OCI-LY7 (cell line): ENCODE data around the gene CASQ1. TPM values are rescaled to one million over a fixed set of nuclear protein-coding genes. Genes with fewer than 3 reads are reported as not detected.

Experiments used
- BruUV-seq: library from RNA; stranded (reverse); fragments of 400-500 nt; replicated peaks from 2 replicates; lab custom pipeline; 2021; lab: Mats Ljungman, UMichigan
- CTCF ChIA-PET: fragments of 300-600 bp; sonication (Branson Sonifier 250); formaldehyde crosslinking; loops from one replicate; lab custom pipeline; 2022; ENCODE audit warnings: antibody characterized with exemption; ENCODE audit not compliant: unreplicated experiment; lab: Charles Lee
- POLR2A ChIA-PET: fragments of 300-600 bp; sonication (Branson Sonifier 250); formaldehyde crosslinking; loops from one replicate; lab custom pipeline; 2022; ENCODE audit warnings: antibody characterized with exemption; lab: Charles Lee
- DNase-seq: peaks from one replicate; pipeline ENCODE4 v3.0.0-alpha.2; 2015; ENCODE audit warnings: low spot score
- H2AFZ ChIP-seq: fragments of 200-600 bp; sonication (generic), shearing (Covaris generic); 2 replicates; pipeline ENCODE4 v1.6.1; 2014; ENCODE audit warnings: mild to moderate bottlenecking, antibody characterized with exemption, low read length, moderate library complexity
- H3K27ac ChIP-seq: fragments of 200-600 bp; sonication (generic); 2 replicates; pipeline ENCODE4 v1.5.1; 2014; ENCODE audit warnings: mixed run types, low read depth, mild to moderate bottlenecking, moderate library complexity, low read length, inconsistent platforms; ENCODE audit not compliant: poor library complexity, severe bottlenecking
- H3K36me3 ChIP-seq: fragments of 200-600 bp; sonication (generic); 2 replicates; pipeline ENCODE4 v1.6.1; 2014; ENCODE audit warnings: mild to moderate bottlenecking, antibody characterized with exemption, low read length, moderate library complexity, mixed read lengths; ENCODE audit not compliant: insufficient read depth
- H3K4me1 ChIP-seq: fragments of 200-600 bp; sonication (generic); 2 replicates; pipeline ENCODE4 v1.5.1; 2014; ENCODE audit warnings: mild to moderate bottlenecking, low read length; ENCODE audit not compliant: insufficient read depth, poor library complexity, severe bottlenecking
- H3K4me2 ChIP-seq: fragments of 200-600 bp; sonication (generic); 2 replicates; pipeline ENCODE4 v1.6.1; 2014; ENCODE audit warnings: mild to moderate bottlenecking, low read length
- H3K4me3 ChIP-seq: fragments of 200-600 bp; sonication (generic); 2 replicates; pipeline ENCODE4 v1.5.1; 2014; ENCODE audit warnings: mild to moderate bottlenecking, low read depth, low read length; ENCODE audit not compliant: poor library complexity, severe bottlenecking
- H3K79me2 ChIP-seq: fragments of 200-600 bp; sonication (generic); 2 replicates; pipeline ENCODE4 v1.6.1; 2016; ENCODE audit warnings: low read depth, mild to moderate bottlenecking, low read length, moderate library complexity, mixed read lengths; ENCODE audit not compliant: insufficient read depth
- H3K9me2 ChIP-seq: fragments of 200-600 bp; sonication (generic); 2 replicates; pipeline ENCODE4 v1.6.1; 2016; ENCODE audit warnings: mild to moderate bottlenecking, low read length, mixed read lengths; ENCODE audit not compliant: insufficient read depth
- H3K9me3 ChIP-seq: fragments of 200-600 bp; sonication (generic); 2 replicates; pipeline ENCODE4 v1.6.1; 2014; ENCODE audit warnings: mild to moderate bottlenecking, mixed run types, low read length, mixed read lengths
- H4K20me1 ChIP-seq: fragments of 200-600 bp; sonication (generic); 2 replicates; pipeline ENCODE4 v1.6.1; 2014; ENCODE audit warnings: mild to moderate bottlenecking, antibody characterized with exemption, low read length, moderate library complexity, mixed read lengths; ENCODE audit not compliant: insufficient read depth
- CTCF ChIP-seq: fragments of 200-600 bp; sonication (generic); conservative IDR thresholded peaks from 2 replicates; pipeline ENCODE4 v1.5.1; 2014; ENCODE audit warnings: mild to moderate bottlenecking, antibody characterized with exemption, low read length, moderate library complexity, mixed read lengths
- EZH2phosphoT487 ChIP-seq: fragments of 200-600 bp; sonication (generic); IDR thresholded peaks from 2 replicates; pipeline ENCODE4 v1.6.1; 2018; ENCODE audit warnings: low read depth, borderline replicate concordance, mild to moderate bottlenecking, mixed run types, antibody characterized with exemption, low read length, moderate library complexity, mixed read lengths
- intact Hi-C: fragments of 100-400 bp; cut with micrococcal nuclease; formaldehyde crosslinking; loops from one replicate; pipeline ENCODE4 v1.10.0; 2022; ENCODE audit not compliant: unreplicated experiment
- total RNA-seq, 2 experiments: library from RNA; depleted of rRNA in 1 of 2; stranded (reverse); fragments of >200 nt in 1 of 2; shearing (Covaris generic) in 1 of 2; gene quantifications; 2 replicates each; pipeline ENCODE4 v1.2.3, GENCODE V29; 2014 to 2022

CASQ1 gene
- total RNA-seq, 2 experiments from 2014 or later = not detected

GRCh38 chr1:160149233-160149632, 41.1 kb upstream of the CASQ1 start:
- CTCF ChIA-PET = interaction anchor here (0.7 kb wide), 1 partner anchor 62 kb away, joined by 3 read pairs; no protein-coding TSS in a partner anchor
- H3K9me3 ChIP-seq = no peaks in the 10 kb centered on the region
- no peaks in the 10 kb centered on the region for H3K4me1 ChIP-seq
- POLR2A ChIA-PET = interaction anchor here (0.7 kb wide), 1 partner anchor 55 kb away, joined by 3 read pairs; no protein-coding TSS in a partner anchor
- no peaks in the 10 kb centered on the region for H3K9me2 ChIP-seq
- no peaks in the 10 kb centered on the region for H4K20me1 ChIP-seq
- DNase-seq = no peak
- no peak overlapping the region for H3K27ac ChIP-seq
- no peak overlapping the region for H3K4me2 ChIP-seq
- BruUV-seq = no TSS peak
- TF ChIP-seq EZH2phosphoT487 = no peak
- no peak for TF ChIP-seq CTCF
- H3K4me3 ChIP-seq = no peak overlapping the region
- H3K79me2 ChIP-seq = no peaks in the 10 kb centered on the region
- H3K36me3 ChIP-seq = no peaks in the 10 kb centered on the region
- intact Hi-C loops = loop anchor here (1.0 kb wide), 1 partner anchor 23 kb away; no protein-coding TSS in a partner anchor
- H2AFZ ChIP-seq = no peak overlapping the region

- intact Hi-C loops = loop anchor here (1.0 kb wide), 1 partner anchor 23 kb away; no protein-coding TSS in a partner anchor
- no peak overlapping the region for H3K4me2 ChIP-seq
- DNase-seq = no peak
- no peaks in the 10 kb centered on the region for H3K79me2 ChIP-seq
- no peak overlapping the region for H3K27ac ChIP-seq
- no peak overlapping the region for H3K4me3 ChIP-seq
- no peaks in the 10 kb centered on the region for H3K9me3 ChIP-seq
- no peaks in the 10 kb centered on the region for H4K20me1 ChIP-seq
- no peaks in the 10 kb centered on the region for H3K9me2 ChIP-seq
- no peaks in the 10 kb centered on the region for H3K4me1 ChIP-seq
- TF ChIP-seq CTCF = no peak
- no peak for TF ChIP-seq EZH2phosphoT487
- CTCF ChIA-PET = interaction anchor here (0.7 kb wide), 1 partner anchor 63 kb away, joined by 3 read pairs; no protein-coding TSS in a partner anchor
- no TSS peak for BruUV-seq
- POLR2A ChIA-PET = interaction anchor here (0.7 kb wide), 2 partner anchors 54 to 162 kb away, joined by 3 read pairs; no protein-coding TSS in a partner anchor
- H2AFZ ChIP-seq = no peak overlapping the region
- H3K36me3 ChIP-seq = no peaks in the 10 kb centered on the region
Measured at GRCh38 chr1:160149716-160150115, 40.7 kb upstream of the CASQ1 start.

- no peak within 1 kb of the TSS for H2AFZ ChIP-seq
Measured at GRCh38 chr1:160151303-160151702, 39.1 kb upstream of the CASQ1 start, which contains the start of gene ATP1A4. TSS of gene ATP1A4 (plus strand) at chr1:160151603. CDS start at chr1:160152041, 438 bp downstream.

More at GRCh38 chr1:160151303-160151702, 39.1 kb upstream of the CASQ1 start, which contains the start of gene ATP1A4:
- CTCF ChIA-PET = no interaction called here
- no peaks in the 10 kb centered on the region for H3K4me1 ChIP-seq
- no peak within 1 kb of the TSS for H3K27ac ChIP-seq
- no TSS peak for BruUV-seq
- no peak within 1 kb of the TSS for H3K4me2 ChIP-seq
- H3K9me2 ChIP-seq = no peaks in the 10 kb centered on the region
- H3K36me3 ChIP-seq = no peaks in the 10 kb centered on the region
- no peak for DNase-seq
- no peaks in the 10 kb centered on the region for H3K79me2 ChIP-seq
- intact Hi-C loops = no loop called here
- H3K4me3 ChIP-seq = no peak within 1 kb of the TSS
- no peaks in the 10 kb centered on the region for H4K20me1 ChIP-seq
- TF ChIP-seq EZH2phosphoT487 (no peak), CTCF (no peak)
- POLR2A ChIA-PET = interaction anchor here (0.8 kb wide), 1 partner anchor 47 kb away, joined by 3 read pairs; no protein-coding TSS in a partner anchor
- H3K9me3 ChIP-seq = no peaks in the 10 kb centered on the region
